GM21526 (cell line): ENCODE results near the gene ZNF219.

ENCODE experiments used
- ATAC-seq: cut with Tn5 transposase; IDR thresholded peaks from one replicate; pipeline ENCODE4 v1.9.1; 2021; ENCODE audit warnings: moderate library complexity; ENCODE audit not compliant: unreplicated experiment, low FRiP score

ZNF219 gene

DNA sequence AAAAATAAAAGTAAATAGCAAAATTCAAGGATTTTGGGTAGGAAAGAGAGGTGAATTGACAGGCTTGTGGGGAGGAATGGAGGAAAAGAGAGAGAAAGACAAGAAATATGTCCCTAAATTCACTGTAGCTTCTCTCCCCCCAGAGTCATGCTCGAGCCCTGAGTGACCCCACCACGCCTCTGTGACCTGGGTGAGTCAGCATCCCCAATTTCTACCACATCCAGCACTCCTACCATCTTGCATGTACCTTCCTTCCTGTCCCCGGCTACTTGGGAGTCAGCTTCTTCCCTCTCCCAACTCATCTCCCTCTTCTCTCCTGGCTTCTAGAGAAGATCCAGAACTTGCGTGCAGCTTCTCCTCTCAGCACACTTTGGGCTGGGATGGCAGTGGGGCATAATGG lies 9.8 kb downstream of the ZNF219 start:
- no peak for ATAC-seq

DNA sequence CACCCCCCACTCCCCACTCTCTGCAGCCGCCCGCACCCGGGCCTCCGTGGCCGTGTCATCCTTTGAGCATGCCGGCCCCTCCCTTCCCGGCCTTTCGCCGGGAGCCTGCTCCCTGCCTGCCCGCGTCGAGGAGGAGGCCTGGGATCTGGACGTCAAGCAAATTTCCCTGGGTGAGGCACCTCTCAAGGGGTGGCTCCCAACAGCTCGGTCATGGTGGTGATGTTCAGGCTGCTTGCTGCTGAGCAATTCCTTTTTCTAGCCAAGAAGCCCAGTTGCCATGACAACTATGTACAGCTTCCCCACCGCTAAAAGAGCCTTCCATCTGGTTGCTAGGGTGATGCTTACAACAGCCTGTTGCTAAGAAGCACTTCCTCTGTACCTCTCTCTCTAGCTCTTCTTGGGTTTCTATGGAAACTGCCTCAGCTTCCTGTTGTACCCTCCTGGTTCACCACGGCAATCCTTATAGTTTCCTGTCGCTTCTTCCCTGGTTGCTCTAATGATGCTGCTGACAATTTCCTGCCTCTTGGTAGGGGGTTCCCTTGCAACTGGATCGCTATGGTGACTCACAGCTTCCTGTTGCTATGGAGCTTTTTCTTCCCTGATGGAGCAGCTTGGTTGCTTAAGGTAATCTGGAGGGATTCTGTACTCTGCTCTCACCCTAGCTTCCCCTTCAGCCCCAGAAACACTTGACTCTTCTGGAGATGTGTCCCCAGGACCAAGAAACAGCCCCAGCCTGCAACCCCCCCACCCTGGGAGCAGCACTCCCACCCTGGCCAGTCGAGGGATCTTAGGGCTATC lies 11.0 kb downstream of the ZNF219 start:
- peak; percentile 57 for ATAC-seq

GRCh38 chr14:21086908-21087293 lies 11.6 kb downstream of the ZNF219 start:
- no peak for ATAC-seq

DNA sequence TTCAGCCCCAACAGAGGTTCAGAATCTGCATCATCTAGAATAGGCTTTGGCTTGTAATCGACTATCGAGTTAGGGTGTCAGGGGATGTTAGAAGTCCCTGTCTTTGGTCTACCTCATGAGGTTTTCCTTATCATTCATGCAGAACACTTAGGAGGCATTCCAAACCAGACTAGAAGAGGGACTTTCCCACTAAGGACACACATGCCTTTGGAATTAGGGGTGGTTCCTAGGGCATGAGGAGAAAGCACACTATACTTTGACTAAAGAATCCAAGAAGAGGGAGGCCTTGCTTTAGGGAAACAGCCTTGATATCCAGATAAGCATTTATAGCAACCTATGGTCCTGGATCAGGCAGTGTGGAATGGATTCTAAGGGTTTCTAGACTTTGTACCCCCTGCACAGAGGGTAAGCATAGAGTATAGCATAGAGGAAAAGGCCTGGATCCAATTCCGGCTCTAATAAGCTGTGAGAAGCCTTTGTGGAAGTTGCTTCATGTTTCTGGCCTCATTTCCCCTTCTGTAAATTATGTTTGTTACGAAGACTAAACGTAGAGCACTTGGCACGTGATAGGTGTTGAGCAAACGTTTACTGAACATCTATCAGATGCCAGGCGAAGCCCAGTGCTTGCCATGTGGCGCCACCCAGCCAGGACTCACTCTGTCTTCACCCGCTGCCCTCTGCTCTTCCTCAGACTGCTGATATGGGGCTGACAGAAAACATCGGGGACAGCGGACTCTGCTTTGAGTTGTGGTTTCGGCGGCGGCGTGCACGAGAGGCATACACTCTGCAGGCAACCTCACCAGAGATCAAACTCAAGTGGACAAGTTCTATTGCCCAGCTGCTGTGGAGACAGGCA lies 13.2 kb downstream of the ZNF219 start:
- no peak for ATAC-seq

DNA sequence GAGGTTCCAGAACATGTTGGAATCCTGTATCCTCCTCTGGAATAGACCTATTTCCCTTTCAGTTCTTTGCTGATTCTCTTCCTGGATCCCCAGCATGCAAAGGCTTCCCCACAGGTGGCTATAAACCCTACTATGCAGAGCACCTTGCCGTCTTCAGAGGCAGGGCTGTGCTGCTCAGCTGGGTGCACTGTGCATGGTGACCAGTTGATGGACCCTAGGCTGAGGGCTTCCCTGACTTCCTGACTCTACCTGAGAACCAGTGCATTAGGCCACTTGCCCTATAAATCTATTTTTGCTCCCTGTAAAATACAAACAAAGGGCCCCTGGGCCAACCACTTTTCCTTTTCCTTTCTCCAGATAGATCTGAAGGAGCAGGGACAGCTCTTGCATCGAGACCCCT lies 14.1 kb downstream of the ZNF219 start:
- no peak for ATAC-seq

GRCh38 chr14:21083565-21084325 lies 14.7 kb downstream of the ZNF219 start:
- ATAC-seq = no peak

DNA sequence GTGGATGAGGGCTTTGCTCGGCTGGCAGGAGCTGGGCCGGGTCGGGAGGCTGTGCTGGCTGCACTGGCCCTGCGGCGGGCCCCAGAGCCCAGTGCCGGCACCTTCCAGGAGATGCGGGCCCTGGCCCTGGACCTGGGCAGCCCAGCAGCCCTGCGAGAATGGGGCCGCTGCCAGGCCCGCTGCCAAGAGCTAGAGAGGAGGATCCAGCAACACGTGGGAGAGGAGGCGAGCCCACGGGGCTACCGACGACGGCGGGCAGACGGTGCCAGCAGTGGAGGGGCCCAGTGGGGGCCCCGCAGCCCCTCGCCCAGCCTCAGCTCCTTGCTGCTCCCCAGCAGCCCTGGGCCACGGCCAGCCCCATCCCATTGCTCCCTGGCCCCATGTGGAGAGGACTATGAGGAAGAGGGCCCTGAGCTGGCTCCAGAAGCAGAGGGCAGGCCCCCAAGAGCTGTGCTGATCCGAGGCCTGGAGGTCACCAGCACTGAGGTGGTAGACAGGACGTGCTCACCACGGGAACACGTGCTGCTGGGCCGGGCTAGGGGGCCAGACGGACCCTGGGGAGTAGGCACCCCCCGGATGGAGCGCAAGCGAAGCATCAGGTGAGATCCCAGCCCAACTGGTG lies 16.8 kb downstream of the ZNF219 start:
- ATAC-seq = no peak

DNA sequence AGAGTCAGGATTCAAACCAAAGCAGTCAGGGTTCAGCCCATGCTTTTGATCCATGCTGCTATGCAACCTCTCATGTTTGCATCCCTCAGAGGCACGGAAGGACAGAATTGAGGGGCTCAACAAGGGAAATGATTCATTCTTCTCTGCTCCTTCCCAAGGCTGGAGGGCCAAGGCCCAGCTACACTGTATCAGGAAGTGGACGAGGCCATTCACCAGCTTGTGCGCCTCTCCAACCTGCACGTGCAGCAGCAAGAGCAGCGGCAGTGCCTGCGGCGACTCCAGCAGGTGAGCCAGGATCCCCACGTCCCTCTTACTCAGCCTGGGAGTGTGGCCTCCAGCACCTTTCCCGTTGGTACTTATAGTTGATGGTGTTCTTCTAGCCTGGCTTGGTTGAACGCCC lies 19.7 kb downstream of the ZNF219 start:
- no peak for ATAC-seq

- no peak for ATAC-seq
These were observed 20.2 kb downstream of the ZNF219 start for GRCh38 chr14:21078287-21078686.

GRCh38 chr14:21077672-21078071 lies 20.8 kb downstream of the ZNF219 start:
- no peak for ATAC-seq

DNA sequence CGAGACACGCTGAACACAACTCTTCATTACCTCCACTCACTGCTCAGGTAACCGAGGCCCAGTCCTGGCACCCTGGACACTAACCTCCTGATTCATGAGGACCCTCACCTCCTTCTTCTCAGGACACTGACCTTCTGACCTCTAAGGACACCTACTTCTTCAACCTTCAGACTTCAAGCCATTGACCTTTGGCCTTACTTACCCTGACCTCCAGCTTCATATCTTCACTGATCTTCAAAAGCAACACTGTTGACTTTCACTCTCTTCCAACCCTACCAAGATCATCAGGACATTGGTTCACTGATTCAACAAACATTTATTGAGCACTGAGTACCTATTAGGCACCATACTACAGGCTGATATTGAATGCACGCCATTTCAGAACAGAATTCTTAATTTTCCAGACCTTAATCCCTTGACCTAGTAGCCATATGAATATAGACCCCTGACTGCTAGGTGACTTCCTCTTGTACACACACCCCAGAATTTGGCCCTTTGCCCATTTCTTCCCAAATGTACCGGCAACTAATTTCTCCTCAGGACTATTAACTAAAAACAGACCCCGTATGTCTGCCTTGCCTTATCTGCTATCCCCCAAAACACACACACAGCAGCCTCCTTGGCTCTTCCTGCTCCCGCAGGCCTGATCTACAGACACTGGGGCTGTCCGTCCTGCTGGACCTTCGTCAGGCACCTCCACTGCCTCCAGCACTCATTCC lies 22.6 kb downstream of the ZNF219 start:
- ATAC-seq = no peak

DNA sequence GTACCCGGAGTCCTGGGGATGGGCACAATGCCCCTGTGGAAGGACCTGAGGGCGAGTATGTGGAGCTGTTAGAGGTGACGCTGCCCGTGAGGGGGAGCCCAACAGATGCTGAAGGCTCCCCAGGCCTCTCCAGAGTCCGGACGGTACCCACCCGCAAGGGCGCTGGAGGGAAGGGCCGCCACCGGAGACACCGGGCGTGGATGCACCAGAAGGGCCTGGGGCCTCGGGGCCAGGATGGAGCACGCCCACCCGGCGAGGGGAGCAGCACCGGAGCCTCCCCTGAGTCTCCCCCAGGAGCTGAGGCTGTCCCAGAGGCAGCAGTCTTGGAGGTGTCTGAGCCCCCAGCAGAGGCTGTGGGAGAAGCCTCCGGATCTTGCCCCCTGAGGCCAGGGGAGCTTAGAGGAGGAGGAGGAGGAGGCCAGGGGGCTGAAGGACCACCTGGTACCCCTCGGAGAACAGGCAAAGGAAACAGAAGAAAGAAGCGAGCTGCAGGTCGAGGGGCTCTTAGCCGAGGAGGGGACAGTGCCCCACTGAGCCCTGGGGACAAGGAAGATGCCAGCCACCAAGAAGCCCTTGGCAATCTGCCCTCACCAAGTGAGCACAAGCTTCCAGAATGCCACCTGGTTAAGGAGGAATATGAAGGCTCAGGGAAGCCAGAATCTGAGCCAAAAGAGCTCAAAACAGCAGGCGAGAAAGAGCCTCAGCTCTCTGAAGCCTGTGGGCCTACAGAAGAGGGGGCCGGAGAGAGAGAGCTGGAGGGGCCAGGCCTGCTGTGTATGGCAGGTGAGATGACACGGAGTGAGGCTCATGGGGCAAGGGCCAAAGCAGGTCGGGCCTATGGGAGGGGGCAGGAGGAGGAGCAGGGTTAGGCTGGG lies 23.8 kb downstream of the ZNF219 start:
- no peak for ATAC-seq

DNA sequence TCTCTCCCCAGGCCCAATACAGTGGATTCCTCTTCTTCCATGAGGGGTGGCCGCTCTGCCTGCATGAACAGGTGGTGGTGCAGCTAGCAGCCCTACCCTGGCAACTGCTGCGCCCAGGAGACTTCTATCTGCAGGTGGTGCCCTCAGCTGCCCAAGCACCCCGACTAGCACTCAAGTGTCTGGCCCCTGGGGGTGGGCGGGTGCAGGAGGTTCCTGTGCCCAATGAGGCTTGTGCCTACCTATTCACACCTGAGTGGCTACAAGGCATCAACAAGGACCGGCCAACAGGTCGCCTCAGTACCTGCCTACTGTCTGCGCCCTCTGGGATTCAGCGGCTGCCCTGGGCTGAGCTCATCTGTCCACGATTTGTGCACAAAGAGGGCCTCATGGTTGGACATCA lies 24.5 kb downstream of the ZNF219 start:
- no peak for ATAC-seq

DNA sequence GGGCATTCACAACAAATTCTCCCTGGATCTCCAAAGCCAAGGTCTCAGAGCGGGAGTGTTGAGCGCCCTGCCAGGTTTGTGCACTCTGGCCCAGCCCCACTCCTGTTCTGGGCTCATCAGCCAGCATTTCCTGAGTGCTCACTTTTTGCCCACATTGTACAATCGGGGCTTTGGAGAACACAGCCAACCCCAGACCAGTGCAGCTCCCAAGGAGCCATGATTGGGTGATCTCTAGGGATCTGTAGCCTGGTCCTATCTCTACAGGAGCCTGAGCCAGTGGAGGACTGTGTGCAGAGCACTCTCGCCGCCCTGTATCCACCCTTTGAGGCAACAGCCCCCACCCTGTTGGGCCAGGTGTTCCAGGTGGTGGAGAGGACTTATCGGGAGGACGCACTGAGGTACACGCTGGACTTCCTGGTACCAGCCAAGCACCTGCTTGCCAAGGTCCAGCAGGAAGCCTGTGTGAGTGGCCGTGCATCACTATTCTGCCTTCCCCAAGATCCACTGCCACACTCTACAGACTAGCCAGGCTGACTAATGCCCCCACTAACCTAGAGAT lies 25.6 kb downstream of the ZNF219 start:
- no peak for ATAC-seq

DNA sequence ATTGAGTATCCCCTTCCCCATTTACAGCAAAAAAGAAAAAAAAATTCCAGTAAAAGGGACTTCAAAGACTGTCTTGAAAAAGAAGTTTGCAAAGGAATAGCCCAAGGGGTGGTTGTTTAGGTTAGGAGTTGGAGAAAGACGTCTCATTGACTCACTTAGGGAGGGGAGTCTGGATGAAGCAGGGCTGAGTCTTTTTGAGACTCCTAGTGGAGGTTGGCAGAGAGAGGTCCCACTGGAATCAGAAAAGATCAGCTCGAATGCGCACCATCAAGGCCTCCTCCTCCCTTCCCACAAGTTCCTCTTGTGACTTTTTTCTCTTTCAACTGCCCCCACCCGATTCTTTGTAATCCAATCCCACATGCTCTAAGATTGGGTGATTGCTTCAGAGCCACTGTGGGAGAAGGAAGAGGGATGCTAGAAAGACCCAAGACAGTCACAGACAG lies 26.4 kb downstream of the ZNF219 start:
- no peak for ATAC-seq

GRCh38 chr14:21071225-21072030 lies 27.0 kb downstream of the ZNF219 start:
- ATAC-seq = peak; percentile 67

GRCh38 chr14:21070610-21071224 lies 27.7 kb downstream of the ZNF219 start:
- ATAC-seq = no peak
